B cell (primary cell): Measurements from ENCODE around the gene NCCRP1.

Experiments used
- CTCF ChIP-seq: fragments of 200-600 bp; IDR thresholded peaks from one replicate; pipeline ENCODE4 v1.8.0; 2022; ENCODE audit warnings: antibody characterized with exemption, mild to moderate bottlenecking
- EZH2 ChIP-seq: IDR thresholded peaks from 2 replicates; pipeline ENCODE4 v1.6.1; 2012; ENCODE audit warnings: borderline replicate concordance, low read depth, mild to moderate bottlenecking, moderate library complexity, low read length; ENCODE audit not compliant: insufficient read depth, poor library complexity, severe bottlenecking

DNA sequence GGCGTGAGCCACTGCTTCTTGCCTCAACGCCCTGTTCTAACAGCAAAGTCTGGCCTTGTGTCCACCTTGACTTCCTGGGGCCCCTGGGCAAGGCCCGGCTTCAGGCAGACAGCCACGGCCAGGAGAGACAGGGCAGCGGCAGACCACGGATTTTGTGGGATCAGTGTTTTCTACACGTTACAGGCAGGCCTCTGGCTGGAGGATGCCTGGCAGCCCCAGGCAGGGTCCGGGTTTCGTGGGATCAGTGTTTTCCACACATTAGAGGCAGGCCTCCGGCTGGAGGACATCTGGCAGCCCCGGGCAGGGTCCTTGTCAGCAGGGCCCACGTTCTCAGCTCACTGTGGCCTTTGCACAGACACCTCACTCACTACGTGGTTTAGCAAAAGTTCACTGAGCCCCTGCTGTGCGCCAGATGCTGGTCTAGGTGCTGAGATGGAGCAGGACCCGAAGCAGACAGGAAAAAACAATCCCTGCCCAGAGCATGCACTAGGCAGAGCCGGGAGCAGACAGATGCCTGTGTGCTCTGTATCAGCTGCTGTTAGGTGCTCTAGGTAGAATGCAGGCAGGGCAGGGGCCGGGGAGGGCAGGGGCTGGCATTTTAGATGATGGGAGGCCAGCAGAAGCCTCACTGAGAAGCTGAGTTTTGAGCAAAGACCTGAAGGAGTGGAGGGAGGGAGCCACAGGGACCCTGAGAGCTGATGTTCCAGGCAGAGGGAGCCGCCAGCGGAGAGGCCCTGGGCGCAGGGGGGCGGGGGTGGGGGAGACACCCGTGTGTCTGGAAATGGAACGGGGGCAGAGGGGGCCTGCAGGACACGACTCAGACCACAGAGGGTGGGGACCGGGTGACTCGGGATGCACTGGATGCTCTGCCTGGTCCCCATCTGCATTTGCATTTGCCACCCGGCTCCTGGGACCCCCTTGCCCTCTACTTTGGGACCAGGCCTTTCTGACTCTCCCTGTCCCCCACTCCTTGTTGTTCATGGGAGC, 25.0 kb upstream of the NCCRP1 start:
- TF ChIP-seq CTCF = no peak
- TF ChIP-seq EZH2 = no peak
